Memory B cell (primary cell): ENCODE data around the gene TNPO3.

Experiments
- ATAC-seq: fragments of 150-1000 bp; cut with Tn5 transposase; 2 replicates; pipeline ENCODE4 v1.10.0; 2021; ENCODE audit warnings: low read depth, mild to moderate bottlenecking, moderate library complexity
- DNase-seq, 2 donors: peaks; one replicate each; pipeline ENCODE4 v3.0.0; 2022; ENCODE audit warnings: low spot score in 2 of 2
- H3K27ac Mint-ChIP-seq: one replicate; pipeline ENCODE4 v1.8.0; 2022; ENCODE audit warnings: mild to moderate bottlenecking, moderate library complexity, mixed read lengths
- H3K27me3 Mint-ChIP-seq: one replicate; pipeline ENCODE4 v1.8.0; 2022; ENCODE audit warnings: mixed read lengths
- H3K36me3 Mint-ChIP-seq: one replicate; pipeline ENCODE4 v1.8.0; 2022; ENCODE audit warnings: mild to moderate bottlenecking, mixed read lengths
- H3K4me1 Mint-ChIP-seq: one replicate; pipeline ENCODE4 v1.8.0; 2022; ENCODE audit warnings: mixed read lengths
- H3K4me3 Mint-ChIP-seq: one replicate; pipeline ENCODE4 v1.8.0; 2022; ENCODE audit warnings: mild to moderate bottlenecking, moderate library complexity, mixed read lengths
- H3K9me3 Mint-ChIP-seq: one replicate; pipeline ENCODE4 v1.8.0; 2022; ENCODE audit warnings: mixed read lengths

TNPO3 gene

DNA sequence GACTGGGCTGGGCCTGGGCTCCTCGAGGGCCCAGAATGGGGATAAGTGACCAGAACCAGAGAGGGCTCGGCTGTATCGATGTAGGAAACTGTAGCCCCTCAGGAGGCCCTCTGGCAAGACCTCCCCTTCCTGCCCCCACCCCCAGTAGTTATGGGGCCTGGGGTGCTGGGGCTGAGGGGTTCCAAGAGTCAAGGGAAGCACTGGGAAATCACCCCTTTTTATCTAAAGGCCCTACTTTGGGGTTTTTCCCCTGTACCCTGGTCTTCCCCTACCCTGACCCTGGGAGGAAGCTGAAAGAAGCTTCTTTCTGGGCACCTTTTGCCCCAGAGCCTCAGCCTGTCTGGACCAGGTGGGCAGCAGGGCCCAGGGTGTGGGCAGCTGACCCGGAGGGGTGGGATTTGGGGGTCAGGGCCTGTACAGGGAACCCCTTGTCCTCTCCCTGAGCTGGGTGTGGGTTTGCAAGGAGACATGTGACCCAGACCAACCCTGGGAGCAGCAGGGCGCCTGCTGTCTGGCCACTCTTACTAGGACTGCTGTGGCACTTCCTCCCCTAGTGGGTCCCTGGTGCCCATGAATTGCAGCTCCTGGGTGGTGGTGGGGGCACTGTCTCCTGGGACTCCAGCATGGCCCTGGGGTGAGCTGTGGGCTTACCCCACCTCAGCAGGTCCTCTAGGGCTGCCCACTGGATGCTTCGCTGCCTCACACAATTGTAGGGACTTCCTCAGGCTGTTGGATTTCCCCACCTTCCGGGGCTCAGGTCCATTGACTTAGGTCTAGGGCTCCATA, 115.6 kb downstream of the TNPO3 start:
- Mint-ChIP-seq H3K27me3 (no peaks in the 10 kb centered on the region), H3K36me3 (peaks cover 6% of the 10 kb centered on the region), H3K27ac (peak overlapping the region; percentile 100), H3K4me1 (peaks cover 41% of the 10 kb centered on the region), H3K9me3 (no peaks in the 10 kb centered on the region), H3K4me3 (peak overlapping the region; percentile 99)
- peak; percentile 52 for ATAC-seq
- DNase-seq = peak; percentile 64 to 72

DNA sequence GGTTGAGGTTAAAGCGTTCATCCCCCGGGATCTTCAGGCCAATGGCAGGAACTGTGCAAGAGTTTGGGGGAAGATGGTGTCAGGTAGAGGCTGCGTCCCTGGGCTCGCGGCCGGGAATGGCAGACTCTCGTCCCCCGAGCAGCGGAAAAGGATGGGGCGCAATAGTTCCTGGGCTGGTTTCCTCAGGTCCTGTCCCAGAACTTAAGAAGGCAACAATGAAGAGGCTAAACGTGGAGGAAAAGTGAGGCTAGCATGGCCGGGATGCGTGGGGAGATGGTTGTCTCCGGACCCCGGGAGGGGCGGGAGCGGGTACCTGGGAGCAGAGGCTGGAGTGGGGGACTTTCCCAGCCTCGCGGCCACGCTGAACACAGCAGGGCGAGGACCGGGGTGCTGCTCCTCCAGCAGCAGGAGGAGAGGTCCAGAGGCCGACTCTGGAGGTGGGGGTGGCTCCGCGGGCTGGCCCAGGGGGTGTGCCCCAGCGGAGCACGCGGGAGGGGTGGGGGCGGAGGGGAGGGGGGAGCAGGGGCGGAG, 116.3 kb downstream of the TNPO3 start:
- H3K27ac Mint-ChIP-seq = peak overlapping the region; percentile 100
- no peaks in the 10 kb centered on the region for H3K27me3 Mint-ChIP-seq
- peaks cover 2% of the 10 kb centered on the region for H3K36me3 Mint-ChIP-seq
- peaks cover 43% of the 10 kb centered on the region for H3K4me1 Mint-ChIP-seq
- DNase-seq (peak in 1 of 2 donors; percentile 63), ATAC-seq (peak; percentile 5)
- peak overlapping the region; percentile 99 for H3K4me3 Mint-ChIP-seq
- no peaks in the 10 kb centered on the region for H3K9me3 Mint-ChIP-seq

DNA sequence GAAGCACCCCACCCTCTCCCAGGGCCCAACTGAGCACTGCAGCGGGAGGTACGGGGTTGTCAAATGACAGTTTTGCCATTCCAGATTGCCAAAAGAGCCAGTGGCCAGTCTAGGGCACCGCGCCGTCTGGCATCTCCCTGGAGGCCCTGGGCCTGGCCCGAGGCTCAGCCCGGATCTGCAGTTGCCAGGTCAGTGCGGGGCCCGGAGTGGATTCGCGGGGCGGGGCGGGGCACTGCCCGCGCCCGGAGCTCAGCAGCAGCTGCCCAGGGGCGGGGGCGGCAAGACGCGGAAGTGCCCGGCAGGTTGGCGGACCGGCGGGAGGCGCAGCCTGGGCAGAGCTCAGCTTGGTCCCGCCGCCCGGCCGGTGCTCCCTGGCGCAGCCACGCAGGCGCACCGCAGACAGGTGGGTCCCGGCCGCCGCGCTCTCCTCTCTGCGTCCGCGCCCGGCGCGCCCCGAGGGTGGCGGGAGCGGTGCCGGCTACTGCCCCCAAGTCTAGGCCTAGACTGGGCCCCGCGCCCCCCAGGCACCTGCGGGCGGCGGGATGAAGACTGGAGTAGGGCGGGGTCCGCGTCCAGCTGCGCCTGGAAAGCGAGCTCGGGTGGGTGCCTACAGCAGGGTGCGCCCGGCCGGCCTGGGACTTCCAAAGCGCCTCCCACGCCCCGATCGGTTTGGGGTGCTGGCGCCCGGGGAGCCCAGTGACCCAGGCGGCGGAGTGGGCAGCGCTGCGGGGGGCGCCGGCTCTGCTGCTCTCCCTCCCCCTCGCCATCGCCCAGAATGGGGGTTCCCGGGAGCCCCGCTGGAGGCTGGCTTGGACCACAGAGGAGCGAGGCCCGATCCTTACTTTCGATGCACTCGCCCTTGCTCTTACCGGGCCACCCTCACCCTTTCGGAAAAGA, 117.0 kb downstream of the TNPO3 start, which contains the start of gene IRF5:
Gene IRF5 (plus strand): TSS at position 281 of the 897 bp plus-strand sequence. CDS start 4,155 bp downstream, outside the sequence.
- Mint-ChIP-seq H3K9me3 (no peaks in the 10 kb centered on the region), H3K4me3 (peak within 1 kb of the TSS; percentile 99), H3K27ac (peak within 1 kb of the TSS; percentile 100), H3K36me3 (no peaks in the 10 kb centered on the region), H3K27me3 (no peaks in the 10 kb centered on the region), H3K4me1 (peaks cover 49% of the 10 kb centered on the region)
- peak; percentile 5 for ATAC-seq
- DNase-seq = peak; percentile 44 to 62

DNA sequence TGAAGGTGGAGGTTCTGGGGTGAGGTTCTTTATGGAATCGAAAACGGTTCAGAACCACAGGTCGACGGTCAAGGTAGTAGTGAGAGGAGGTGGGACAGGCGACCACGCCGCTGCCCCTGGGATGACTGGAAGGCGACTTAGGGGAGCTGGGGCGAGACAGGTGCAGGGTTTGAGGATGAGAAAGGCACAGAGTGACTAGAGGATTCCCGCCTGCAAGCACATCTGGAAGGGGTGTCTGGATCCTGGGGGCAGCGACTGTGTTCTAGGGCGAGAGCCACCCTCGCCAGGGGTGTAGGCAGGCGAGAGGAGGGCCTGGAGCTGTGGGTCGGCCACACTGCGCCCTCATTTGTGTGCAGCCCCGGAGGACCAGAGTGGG, 117.7 kb downstream of the TNPO3 start:
- DNase-seq (no peak), ATAC-seq (no peak)
- Mint-ChIP-seq H3K4me3 (peak overlapping the region; percentile 86), H3K27me3 (no peaks in the 10 kb centered on the region), H3K9me3 (no peaks in the 10 kb centered on the region), H3K4me1 (peaks cover 52% of the 10 kb centered on the region), H3K27ac (peak overlapping the region; percentile 100), H3K36me3 (no peaks in the 10 kb centered on the region)

DNA sequence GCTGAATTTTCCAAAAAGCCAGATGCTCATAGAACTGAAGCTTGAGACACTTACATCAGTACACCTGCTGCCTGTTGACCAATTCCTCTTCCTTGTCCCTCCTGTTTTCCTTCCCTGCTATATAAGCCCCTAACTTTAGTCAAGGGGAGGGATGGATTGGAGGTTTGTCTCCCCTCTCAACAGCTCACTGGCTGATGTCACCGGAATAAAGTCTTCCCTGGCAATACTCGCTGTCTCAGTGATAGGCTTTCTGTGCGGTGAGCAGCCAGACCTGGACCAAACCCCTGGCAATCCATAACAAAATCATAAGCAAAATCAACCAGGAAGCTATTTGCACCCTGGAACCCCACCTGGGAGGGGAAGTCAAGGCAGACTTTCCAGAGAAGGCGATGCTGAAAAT, 118.1 kb downstream of the TNPO3 start:
- H3K9me3 Mint-ChIP-seq = no peaks in the 10 kb centered on the region
- peaks cover 52% of the 10 kb centered on the region for H3K4me1 Mint-ChIP-seq
- no peaks in the 10 kb centered on the region for H3K36me3 Mint-ChIP-seq
- ATAC-seq (no peak), DNase-seq (no peak)
- H3K27ac Mint-ChIP-seq = peak overlapping the region; percentile 100
- peak overlapping the region; percentile 86 for H3K4me3 Mint-ChIP-seq
- no peaks in the 10 kb centered on the region for H3K27me3 Mint-ChIP-seq

DNA sequence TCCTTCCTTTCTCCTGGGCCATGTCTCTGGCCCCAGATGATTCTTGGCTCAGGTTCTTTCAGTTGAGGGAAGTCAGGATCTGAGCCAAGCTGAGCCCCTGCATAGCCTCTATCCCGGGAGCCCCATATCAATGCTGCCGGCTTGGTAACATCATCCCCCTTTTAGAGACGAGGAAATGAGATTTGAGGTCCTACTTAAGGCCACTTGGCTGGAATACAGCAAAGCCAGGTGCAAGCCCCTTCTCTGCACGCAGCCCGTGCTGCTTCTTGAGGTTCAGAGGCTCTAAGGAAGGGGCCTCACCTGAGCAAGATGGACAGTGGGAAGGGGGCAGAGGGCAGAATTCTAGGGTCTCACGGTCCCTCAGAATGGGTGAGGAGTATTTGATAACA, 119.6 kb downstream of the TNPO3 start:
- Mint-ChIP-seq H3K4me1 (peaks cover 39% of the 10 kb centered on the region), H3K27me3 (no peaks in the 10 kb centered on the region), H3K36me3 (no peaks in the 10 kb centered on the region), H3K4me3 (peak overlapping the region; percentile 77), H3K9me3 (no peaks in the 10 kb centered on the region), H3K27ac (peak overlapping the region; percentile 90)
- DNase-seq (no peak), ATAC-seq (no peak)

DNA sequence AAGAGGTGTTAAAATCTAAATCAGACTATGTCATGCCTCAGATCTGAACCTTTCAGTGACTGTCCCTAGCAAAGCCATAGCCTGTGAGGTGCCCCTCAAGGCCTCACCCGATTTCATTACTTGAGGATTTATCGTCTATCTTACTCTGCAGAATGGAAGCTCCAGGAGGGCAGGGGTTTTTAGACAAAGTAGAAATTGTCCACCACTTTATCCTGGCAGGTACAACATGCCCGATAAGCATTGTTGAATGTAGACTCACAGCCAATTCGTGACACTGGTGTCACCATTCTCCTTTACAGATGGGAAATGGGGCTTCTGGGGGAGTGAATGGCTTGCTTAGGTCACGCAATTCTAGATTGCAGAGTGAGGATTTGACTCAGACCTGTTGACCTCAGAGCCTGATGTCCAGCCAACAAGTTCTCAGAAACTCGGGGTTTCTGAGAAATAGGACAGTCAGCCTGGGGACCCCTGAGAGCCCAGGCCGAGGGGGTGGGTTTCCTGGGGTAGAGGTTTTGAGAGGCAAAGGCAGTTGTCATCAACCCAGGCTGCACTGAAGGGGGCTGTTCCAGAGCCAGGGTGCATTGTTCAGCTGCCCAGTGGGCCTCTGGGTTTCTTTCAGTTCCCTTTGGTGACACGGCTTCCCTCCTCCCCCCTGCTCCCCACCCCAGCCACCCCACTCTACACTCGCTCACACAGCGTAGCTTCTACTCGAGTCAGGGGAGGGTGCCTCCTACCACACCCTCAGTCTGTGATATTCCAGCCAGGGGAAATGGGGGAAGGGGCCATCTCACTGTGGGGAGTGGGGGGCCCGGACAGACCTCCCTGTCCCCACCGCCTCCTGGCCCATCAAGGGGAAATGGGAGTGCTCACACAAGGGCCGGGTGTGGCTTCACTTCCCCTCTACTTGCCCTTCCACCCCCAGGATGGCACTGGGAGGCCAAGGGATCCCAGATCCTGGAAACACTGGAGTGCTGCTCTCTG, 120.3 kb downstream of the TNPO3 start:
- no peaks in the 10 kb centered on the region for H3K36me3 Mint-ChIP-seq
- no peaks in the 10 kb centered on the region for H3K27me3 Mint-ChIP-seq
- H3K9me3 Mint-ChIP-seq = no peaks in the 10 kb centered on the region
- ATAC-seq (peak; percentile 57), DNase-seq (peak in 1 of 2 donors; percentile 61)
- peak overlapping the region; percentile 90 for H3K27ac Mint-ChIP-seq
- peak overlapping the region; percentile 77 for H3K4me3 Mint-ChIP-seq
- H3K4me1 Mint-ChIP-seq = peaks cover 32% of the 10 kb centered on the region

DNA sequence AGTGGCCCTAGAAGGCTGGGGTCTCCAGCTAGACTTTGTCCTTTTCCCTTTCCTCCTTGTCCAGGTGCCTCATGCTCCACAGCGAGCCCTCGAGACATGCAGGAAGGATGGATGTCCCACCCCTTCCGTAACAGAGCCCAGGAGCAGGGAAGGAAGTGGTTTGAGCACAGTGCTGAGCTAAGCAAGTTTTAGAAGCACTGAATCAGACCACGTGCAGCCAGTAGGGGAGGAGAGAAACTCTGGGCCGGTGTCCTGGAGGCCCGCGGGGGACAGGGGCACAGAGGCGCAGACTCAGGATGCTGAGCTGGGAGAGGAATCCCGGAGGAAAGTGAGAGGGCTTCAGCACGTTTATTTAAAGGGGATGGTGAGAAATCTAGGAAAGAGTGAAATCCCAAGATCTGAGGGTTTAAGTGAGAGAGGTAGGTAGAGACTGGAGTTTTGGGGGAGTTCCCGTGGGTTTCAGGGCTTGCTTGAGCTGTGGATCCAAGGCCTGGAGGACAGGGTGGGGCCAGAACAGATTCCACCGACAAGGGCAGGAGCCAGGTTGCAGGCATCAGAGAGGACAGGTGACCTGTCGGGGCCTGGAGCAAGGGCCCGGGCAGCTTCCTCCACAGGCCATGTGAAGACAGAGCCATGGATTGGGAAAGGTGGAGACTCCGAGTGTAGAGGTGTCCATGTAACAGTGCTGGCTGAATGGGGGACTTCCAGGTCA, 121.6 kb downstream of the TNPO3 start:
- Mint-ChIP-seq H3K4me3 (peak overlapping the region; percentile 90), H3K36me3 (no peaks in the 10 kb centered on the region), H3K27me3 (no peaks in the 10 kb centered on the region), H3K9me3 (no peaks in the 10 kb centered on the region), H3K27ac (peak overlapping the region; percentile 90), H3K4me1 (peaks cover 26% of the 10 kb centered on the region)
- DNase-seq = no peak
- peak; percentile 51 for ATAC-seq

DNA sequence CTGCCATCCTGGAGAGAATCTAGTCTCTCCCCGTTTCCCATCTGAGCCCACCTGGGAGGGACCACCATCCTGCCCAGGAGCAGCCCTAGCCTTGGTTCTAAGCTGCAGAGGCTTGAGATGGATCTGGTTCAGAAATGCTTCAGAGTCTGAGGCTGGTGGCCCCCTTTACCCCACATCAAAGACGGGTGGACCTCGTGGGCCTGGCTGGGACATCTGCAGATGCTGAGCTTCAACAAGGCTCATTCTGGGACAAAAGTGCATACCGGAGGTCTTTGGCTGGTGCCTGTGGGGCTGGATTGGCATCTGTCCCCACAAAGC, 122.1 kb downstream of the TNPO3 start:
- no peak for ATAC-seq
- H3K9me3 Mint-ChIP-seq = no peaks in the 10 kb centered on the region
- H3K27ac Mint-ChIP-seq = peak overlapping the region; percentile 90
- peaks cover 26% of the 10 kb centered on the region for H3K4me1 Mint-ChIP-seq
- H3K36me3 Mint-ChIP-seq = no peaks in the 10 kb centered on the region
- H3K4me3 Mint-ChIP-seq = peak overlapping the region; percentile 90
- H3K27me3 Mint-ChIP-seq = no peaks in the 10 kb centered on the region
- DNase-seq = no peak

DNA sequence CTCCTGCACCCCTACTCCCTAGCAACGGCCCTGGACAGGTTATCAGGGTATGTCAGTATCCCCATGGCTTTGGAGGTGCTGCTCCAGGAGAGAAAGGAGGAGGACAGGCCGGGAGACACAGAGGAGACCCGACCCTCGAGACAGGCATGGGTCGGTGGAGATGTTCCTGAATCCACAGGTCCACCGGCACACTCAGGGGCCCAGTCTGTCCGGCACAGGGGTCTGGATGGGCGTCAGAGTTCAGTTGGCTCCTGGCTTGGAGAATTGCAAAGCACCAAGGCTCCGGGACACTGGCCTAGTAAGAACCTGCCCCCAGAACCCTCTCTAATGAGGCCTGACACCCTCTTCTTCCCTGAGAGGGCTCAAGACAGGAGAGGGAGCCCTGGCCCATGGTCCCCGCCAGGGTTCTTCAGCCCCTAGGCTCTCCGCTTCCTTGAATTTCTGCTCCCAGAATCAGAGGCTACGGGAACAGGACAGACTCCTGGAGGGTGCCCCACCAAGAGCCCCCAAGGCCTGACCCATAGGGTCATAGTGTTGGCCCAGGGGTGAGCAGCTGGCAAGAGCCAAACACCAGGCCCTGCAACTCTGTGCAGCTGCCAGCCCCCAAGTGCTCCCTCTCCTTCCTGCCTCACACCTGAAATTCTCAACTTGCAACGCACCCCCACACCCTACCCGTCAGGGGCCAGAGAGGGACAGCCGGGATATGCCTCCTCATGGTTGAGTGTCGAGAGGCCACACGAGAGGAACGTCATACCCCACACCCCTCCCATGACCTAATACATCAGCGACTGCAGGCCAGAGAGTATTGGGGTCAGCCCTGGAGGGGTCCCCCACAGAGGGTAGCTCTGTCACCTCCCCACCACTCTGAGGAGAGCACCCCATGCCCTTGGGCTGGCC, 122.7 kb downstream of the TNPO3 start:
- ATAC-seq (no peak), DNase-seq (no peak)
- H3K27me3 Mint-ChIP-seq = no peaks in the 10 kb centered on the region
- H3K4me1 Mint-ChIP-seq = peaks cover 24% of the 10 kb centered on the region
- H3K27ac Mint-ChIP-seq = no peak overlapping the region
- H3K9me3 Mint-ChIP-seq = no peaks in the 10 kb centered on the region
- H3K4me3 Mint-ChIP-seq = no peak overlapping the region
- H3K36me3 Mint-ChIP-seq = no peaks in the 10 kb centered on the region

DNA sequence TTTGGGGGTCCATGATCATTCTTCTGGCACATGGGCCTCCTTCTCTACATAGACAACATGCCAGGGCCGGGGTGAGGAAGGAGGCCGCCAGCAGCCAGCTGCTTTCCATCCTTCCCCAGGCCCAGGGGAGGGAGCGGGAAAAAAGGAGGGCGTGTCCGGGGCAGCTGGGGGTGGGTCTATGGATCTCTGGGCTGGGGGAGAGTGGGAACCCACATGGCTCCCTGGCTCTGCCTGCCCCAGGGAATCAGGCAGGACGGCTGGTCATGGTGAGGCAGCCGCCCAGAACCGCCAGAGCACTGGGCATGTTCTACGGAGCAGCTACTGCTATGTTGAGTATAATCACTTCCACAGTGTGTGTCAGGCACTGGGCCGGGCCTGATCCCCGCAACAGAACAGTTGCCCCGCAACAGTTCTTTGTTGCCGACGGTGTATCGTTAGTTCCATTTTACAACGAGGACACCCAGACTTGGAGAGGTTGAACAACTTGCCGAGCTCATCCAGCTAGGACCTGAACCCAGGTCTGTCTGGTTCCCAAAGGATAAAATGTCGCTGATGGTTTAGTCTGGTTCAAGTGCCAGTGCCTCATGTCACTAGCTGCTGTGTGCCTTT, 123.6 kb downstream of the TNPO3 start:
- H3K9me3 Mint-ChIP-seq = no peaks in the 10 kb centered on the region
- H3K27me3 Mint-ChIP-seq = no peaks in the 10 kb centered on the region
- no peak overlapping the region for H3K4me3 Mint-ChIP-seq
- ATAC-seq = no peak
- H3K4me1 Mint-ChIP-seq = peaks cover 20% of the 10 kb centered on the region
- H3K36me3 Mint-ChIP-seq = no peaks in the 10 kb centered on the region
- no peak for DNase-seq
- H3K27ac Mint-ChIP-seq = no peak overlapping the region
